Heart left ventricle (tissue), 13 donors: ENCODE data around the gene SCUBE2.

Experiments used
- POLR2A ChIP-seq, 2 donors: fragments of 450-650 bp; IDR thresholded peaks; one replicate each; pipeline ENCODE4 v1.6.1; 2017; ENCODE audit warnings: antibody characterized with exemption in 2 of 2, mild to moderate bottlenecking in 2 of 2, moderate library complexity in 2 of 2
- TF ChIP-seq, protein P1 (sequence below), 12 donors: fragments of 200-600 bp; sonication (generic) in 4 of 12; IDR thresholded peaks; one replicate each; pipeline versions ENCODE4 v1.5.0 to v1.8.0; 2018 to 2022; ENCODE audit warnings: antibody characterized with exemption in 12 of 12, mild to moderate bottlenecking in 5 of 12
- donor health status: ischemic (EF 13 %, LVEDD 7.1; RV severe dilation, severe dysfunction).
- donor health status: DM: no; HTN: yes; CAD: no.
- donor health status: DM: no; HTN: no; CAD: no.
- donor health status: ischemic (EF 25% LVEDD 6.9; RV normal size, moderate dysfunction).
- donor health status: ischemic (EF 25% LVEDD 5.7; RV mildly dilated, moderate dysfunction).
- donor health status: ischemic (EF 35%, LVEDD 5.7; RV mildly dilated, moderate dysfunction).
- donor health status: nonischemic (EF 11% LVEDD 7.7; RV severe dilation, severe dysfunction).
- donor health status: DM: yes; HTN: yes; CAD: no.
- donor health status: PGD.
- donor health status: ischemic (EF 29% LVEDD 5.4; RV normal size, mild dysfunction).
- donor health status: nonischemic (EF 23%, LVEDD 6.1; RV moderate dilation, normal function).

DNA sequence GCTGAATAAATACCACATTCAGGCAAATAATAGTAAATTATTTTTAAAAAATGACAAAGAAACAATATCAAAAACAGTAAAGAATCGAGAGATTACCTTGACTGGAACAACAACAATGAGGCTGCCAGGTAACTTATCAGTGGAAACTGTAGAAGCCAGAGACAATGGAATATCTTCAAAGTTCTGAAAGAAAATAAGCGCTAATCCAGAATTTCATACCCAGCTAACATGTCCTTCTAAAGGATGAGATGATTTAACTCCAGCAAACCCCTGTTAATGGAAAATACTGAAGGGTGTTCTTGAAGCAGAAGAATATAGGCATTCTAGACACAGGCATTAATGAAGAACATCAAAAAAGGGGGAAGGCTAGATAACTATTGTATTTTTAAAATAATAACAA is 20.7 kb upstream of the SCUBE2 start:
- TF ChIP-seq POLR2A (IDR thresholded peaks at IDR 0.05) = no peak
- TF ChIP-seq, protein P1, sequence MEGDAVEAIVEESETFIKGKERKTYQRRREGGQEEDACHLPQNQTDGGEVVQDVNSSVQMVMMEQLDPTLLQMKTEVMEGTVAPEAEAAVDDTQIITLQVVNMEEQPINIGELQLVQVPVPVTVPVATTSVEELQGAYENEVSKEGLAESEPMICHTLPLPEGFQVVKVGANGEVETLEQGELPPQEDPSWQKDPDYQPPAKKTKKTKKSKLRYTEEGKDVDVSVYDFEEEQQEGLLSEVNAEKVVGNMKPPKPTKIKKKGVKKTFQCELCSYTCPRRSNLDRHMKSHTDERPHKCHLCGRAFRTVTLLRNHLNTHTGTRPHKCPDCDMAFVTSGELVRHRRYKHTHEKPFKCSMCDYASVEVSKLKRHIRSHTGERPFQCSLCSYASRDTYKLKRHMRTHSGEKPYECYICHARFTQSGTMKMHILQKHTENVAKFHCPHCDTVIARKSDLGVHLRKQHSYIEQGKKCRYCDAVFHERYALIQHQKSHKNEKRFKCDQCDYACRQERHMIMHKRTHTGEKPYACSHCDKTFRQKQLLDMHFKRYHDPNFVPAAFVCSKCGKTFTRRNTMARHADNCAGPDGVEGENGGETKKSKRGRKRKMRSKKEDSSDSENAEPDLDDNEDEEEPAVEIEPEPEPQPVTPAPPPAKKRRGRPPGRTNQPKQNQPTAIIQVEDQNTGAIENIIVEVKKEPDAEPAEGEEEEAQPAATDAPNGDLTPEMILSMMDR (IDR thresholded peaks at IDR 0.05) = no peak
